Activated CD8-positive, alpha-beta memory T cell treated with anti-CD3 and anti-CD28 coated beads, Interleukin-2, amount 10 ng/mL, durations not matched to agents 7 days and 5 days (primary cell): ENCODE data around the gene NMNAT2. TPM values are rescaled to one million over a fixed set of nuclear protein-coding genes. Genes with fewer than 3 reads are reported as not detected.

Source experiments
- ATAC-seq: fragments of 150-1000 bp; cut with Tn5 transposase; one replicate; pipeline ENCODE4 v1.10.0; 2021; ENCODE audit warnings: moderate library complexity
- CTCF ChIA-PET: fragments of 350-600 bp; sonication (Branson Sonifier 250); formaldehyde crosslinking; loops from one replicate; lab custom pipeline; 2021; ENCODE audit warnings: antibody characterized with exemption; lab: Charles Lee
- DNase-seq: peaks from one replicate; pipeline ENCODE4 v3.0.0-alpha.2; 2020
- H3K27ac Mint-ChIP-seq: one replicate; pipeline ENCODE4 v1.8.0; 2021; ENCODE audit warnings: mild to moderate bottlenecking, mixed read lengths
- H3K27me3 Mint-ChIP-seq: one replicate; pipeline ENCODE4 v1.8.0; 2021; ENCODE audit warnings: mixed read lengths
- H3K36me3 Mint-ChIP-seq: one replicate; pipeline ENCODE4 v1.8.0; 2021; ENCODE audit warnings: mild to moderate bottlenecking, mixed read lengths
- H3K4me1 Mint-ChIP-seq: one replicate; pipeline ENCODE4 v1.8.0; 2021; ENCODE audit warnings: mixed read lengths
- H3K4me3 Mint-ChIP-seq: one replicate; pipeline ENCODE4 v1.8.0; 2021; ENCODE audit warnings: mild to moderate bottlenecking, moderate library complexity, mixed read lengths
- H3K9me3 Mint-ChIP-seq: one replicate; pipeline ENCODE4 v1.8.0; 2022; ENCODE audit warnings: low read depth, mixed read lengths
- total RNA-seq, 2 experiments: library from RNA; stranded (reverse); gene quantifications; one replicate each; pipeline ENCODE4 v1.2.3, GENCODE V29; 2021

The NMNAT2 gene
- total RNA-seq: not detected

- ATAC-seq: no peak
- Mint-ChIP-seq H3K27ac (no peak within 1 kb of the TSS), H3K27me3 (peaks cover 65% of the 10 kb centered on the region), H3K9me3 (no peaks in the 10 kb centered on the region), H3K4me3 (no peak within 1 kb of the TSS), H3K4me1 (peaks cover 24% of the 10 kb centered on the region), H3K36me3 (peaks cover 3% of the 10 kb centered on the region)
- CTCF ChIA-PET: no interaction called here
- no peak for DNase-seq
Observed at GRCh38 chr1:183417772-183418491, at the start of gene NMNAT2. TSS of gene NMNAT2 (minus strand) at chr1:183418380. CDS start at chr1:183418267, 113 bp downstream.

GRCh38 chr1:183467687-183468086 lies 49.5 kb upstream of the NMNAT2 start:
- no peak overlapping the region for H3K4me3 Mint-ChIP-seq
- H3K27me3 Mint-ChIP-seq: peaks cover 14% of the 10 kb centered on the region
- H3K4me1 Mint-ChIP-seq: peaks cover 9% of the 10 kb centered on the region
- peaks cover 2% of the 10 kb centered on the region for H3K36me3 Mint-ChIP-seq
- no peak for ATAC-seq
- no peaks in the 10 kb centered on the region for H3K9me3 Mint-ChIP-seq
- CTCF ChIA-PET: no interaction called here
- no peak for DNase-seq
- H3K27ac Mint-ChIP-seq: no peak overlapping the region

GRCh38 chr1:183466781-183467180 lies 48.6 kb upstream of the NMNAT2 start:
- Mint-ChIP-seq H3K36me3 (peaks cover 2% of the 10 kb centered on the region), H3K27me3 (peaks cover 23% of the 10 kb centered on the region), H3K9me3 (no peaks in the 10 kb centered on the region), H3K27ac (no peak overlapping the region), H3K4me3 (no peak overlapping the region), H3K4me1 (peaks cover 10% of the 10 kb centered on the region)
- CTCF ChIA-PET: no interaction called here
- no peak for ATAC-seq
- DNase-seq: no peak

- H3K27me3 Mint-ChIP-seq: peaks cover 39% of the 10 kb centered on the region
- no peak for ATAC-seq
Observed at GRCh38 chr1:183463566-183463965, 45.4 kb upstream of the NMNAT2 start.

GRCh38 chr1:183461350-183461749 lies 43.2 kb upstream of the NMNAT2 start:
- Mint-ChIP-seq H3K4me3 (no peak overlapping the region), H3K4me1 (peaks cover 2% of the 10 kb centered on the region), H3K36me3 (no peaks in the 10 kb centered on the region), H3K27me3 (peaks cover 46% of the 10 kb centered on the region), H3K9me3 (no peaks in the 10 kb centered on the region), H3K27ac (no peak overlapping the region)
- ATAC-seq (no peak), DNase-seq (no peak)
- CTCF ChIA-PET: no interaction called here

More at GRCh38 chr1:183463566-183463965, 45.4 kb upstream of the NMNAT2 start:
- H3K9me3 Mint-ChIP-seq: no peaks in the 10 kb centered on the region
- no peak overlapping the region for H3K27ac Mint-ChIP-seq
- CTCF ChIA-PET: interaction anchor here (0.6 to 1.5 kb wide), 3 partner anchors 83 to 506 kb away, joined by 3 read pairs; no protein-coding TSS in a partner anchor
- no peak overlapping the region for H3K4me3 Mint-ChIP-seq
- DNase-seq: no peak
- peaks cover 2% of the 10 kb centered on the region for H3K4me1 Mint-ChIP-seq
- no peaks in the 10 kb centered on the region for H3K36me3 Mint-ChIP-seq

- CTCF ChIA-PET: interaction anchor here (1.1 kb wide), 1 partner anchor 25 kb away, joined by 3 read pairs; no protein-coding TSS in a partner anchor
Observed at GRCh38 chr1:183460596-183460995, 42.4 kb upstream of the NMNAT2 start.

GRCh38 chr1:183457449-183457848 lies 39.3 kb upstream of the NMNAT2 start:
- ATAC-seq (no peak), DNase-seq (no peak)
- peaks cover 41% of the 10 kb centered on the region for H3K27me3 Mint-ChIP-seq
- H3K4me3 Mint-ChIP-seq: no peak overlapping the region
- no peaks in the 10 kb centered on the region for H3K36me3 Mint-ChIP-seq
- H3K9me3 Mint-ChIP-seq: no peaks in the 10 kb centered on the region
- peaks cover 2% of the 10 kb centered on the region for H3K4me1 Mint-ChIP-seq
- CTCF ChIA-PET: no interaction called here
- H3K27ac Mint-ChIP-seq: no peak overlapping the region

More at GRCh38 chr1:183460596-183460995, 42.4 kb upstream of the NMNAT2 start:
- ATAC-seq (no peak), DNase-seq (no peak)
- no peak overlapping the region for H3K27ac Mint-ChIP-seq
- peaks cover 2% of the 10 kb centered on the region for H3K4me1 Mint-ChIP-seq
- peaks cover 49% of the 10 kb centered on the region for H3K27me3 Mint-ChIP-seq
- no peak overlapping the region for H3K4me3 Mint-ChIP-seq
- H3K36me3 Mint-ChIP-seq: no peaks in the 10 kb centered on the region
- H3K9me3 Mint-ChIP-seq: no peaks in the 10 kb centered on the region

GRCh38 chr1:183456826-183457225 lies 38.6 kb upstream of the NMNAT2 start:
- Mint-ChIP-seq H3K9me3 (no peaks in the 10 kb centered on the region), H3K4me3 (no peak overlapping the region), H3K36me3 (no peaks in the 10 kb centered on the region), H3K27ac (no peak overlapping the region), H3K4me1 (peaks cover 2% of the 10 kb centered on the region), H3K27me3 (peaks cover 35% of the 10 kb centered on the region)
- no peak for ATAC-seq
- CTCF ChIA-PET: no interaction called here
- no peak for DNase-seq

- Mint-ChIP-seq H3K9me3 (no peaks in the 10 kb centered on the region), H3K27ac (no peak overlapping the region), H3K36me3 (no peaks in the 10 kb centered on the region), H3K4me3 (no peak overlapping the region), H3K27me3 (peaks cover 22% of the 10 kb centered on the region), H3K4me1 (no peaks in the 10 kb centered on the region)
- no peak for DNase-seq
- CTCF ChIA-PET: no interaction called here
- ATAC-seq: no peak
Observed at GRCh38 chr1:183454377-183454776, 36.2 kb upstream of the NMNAT2 start.

GRCh38 chr1:183450093-183450492 lies 31.9 kb upstream of the NMNAT2 start:
- Mint-ChIP-seq H3K27me3 (peaks cover 4% of the 10 kb centered on the region), H3K4me3 (no peak overlapping the region), H3K36me3 (no peaks in the 10 kb centered on the region), H3K4me1 (no peaks in the 10 kb centered on the region), H3K9me3 (no peaks in the 10 kb centered on the region), H3K27ac (no peak overlapping the region)
- CTCF ChIA-PET: no interaction called here
- no peak for DNase-seq
- ATAC-seq: no peak

GRCh38 chr1:183449223-183449770 lies 31.1 kb upstream of the NMNAT2 start:
- Mint-ChIP-seq H3K27me3 (no peaks in the 10 kb centered on the region), H3K9me3 (no peaks in the 10 kb centered on the region), H3K27ac (no peak overlapping the region), H3K36me3 (no peaks in the 10 kb centered on the region), H3K4me1 (no peaks in the 10 kb centered on the region), H3K4me3 (no peak overlapping the region)
- DNase-seq: no peak
- no peak for ATAC-seq
- CTCF ChIA-PET: no interaction called here

GRCh38 chr1:183444243-183444642 lies 26.1 kb upstream of the NMNAT2 start:
- H3K36me3 Mint-ChIP-seq: no peaks in the 10 kb centered on the region
- CTCF ChIA-PET: no interaction called here
- peaks cover 23% of the 10 kb centered on the region for H3K27me3 Mint-ChIP-seq
- no peak for ATAC-seq
- DNase-seq: no peak
- H3K4me1 Mint-ChIP-seq: no peaks in the 10 kb centered on the region
- no peak overlapping the region for H3K4me3 Mint-ChIP-seq
- no peak overlapping the region for H3K27ac Mint-ChIP-seq
- no peaks in the 10 kb centered on the region for H3K9me3 Mint-ChIP-seq

- no peaks in the 10 kb centered on the region for H3K9me3 Mint-ChIP-seq
- H3K4me3 Mint-ChIP-seq: no peak overlapping the region
- DNase-seq (no peak), ATAC-seq (no peak)
- no peaks in the 10 kb centered on the region for H3K36me3 Mint-ChIP-seq
- no peak overlapping the region for H3K27ac Mint-ChIP-seq
- H3K4me1 Mint-ChIP-seq: no peaks in the 10 kb centered on the region
- CTCF ChIA-PET: no interaction called here
- H3K27me3 Mint-ChIP-seq: peaks cover 28% of the 10 kb centered on the region
Observed at GRCh38 chr1:183443466-183443865, 25.3 kb upstream of the NMNAT2 start.

GRCh38 chr1:183443011-183443410 lies 24.8 kb upstream of the NMNAT2 start:
- Mint-ChIP-seq H3K9me3 (no peaks in the 10 kb centered on the region), H3K27ac (no peak overlapping the region), H3K27me3 (peaks cover 29% of the 10 kb centered on the region), H3K4me1 (no peaks in the 10 kb centered on the region), H3K4me3 (no peak overlapping the region), H3K36me3 (no peaks in the 10 kb centered on the region)
- ATAC-seq: no peak
- no peak for DNase-seq
- CTCF ChIA-PET: no interaction called here
